ENCODE results near the gene SLC12A1. TPM values are rescaled to one million over a fixed set of nuclear protein-coding genes. Genes with fewer than 3 reads are reported as not detected.

The SLC12A1 gene
- total and polyA plus RNA-seq, 4 donors = 0.23 to 0.81 (median 0.42) TPM; not detected in 1

DNA sequence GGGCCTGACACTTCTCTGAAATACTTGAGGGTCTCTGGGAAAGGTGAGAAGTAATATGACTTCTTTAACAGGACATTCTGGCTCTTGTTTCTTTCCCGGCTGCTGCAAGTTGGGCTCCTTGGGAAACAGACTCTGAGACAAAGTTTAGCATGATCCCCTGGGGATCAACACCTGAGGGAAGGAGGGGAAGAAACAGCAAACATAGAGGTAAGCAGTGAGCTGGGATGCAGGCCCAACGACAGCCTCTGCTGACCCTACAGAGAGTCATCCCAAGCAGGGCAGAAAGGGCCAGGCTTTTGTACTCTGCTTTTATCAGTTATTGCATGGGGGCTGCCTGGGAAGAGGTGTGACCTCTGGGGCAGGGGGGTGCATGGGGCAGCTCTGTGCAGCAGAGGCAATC lies 98.3 kb downstream of the SLC12A1 start:
- no peak overlapping the region for H3K4me3 ChIP-seq (ENCODE audit: low read length in 2 of 2)
- DNase-seq (no peak), ATAC-seq (ENCODE audit: low FRiP score) (no peak)
- H3K27ac ChIP-seq (ENCODE audit: low read depth in 1 of 2, low read length in 2 of 2) = no peak overlapping the region
- no peaks in the 10 kb centered on the region for H3K9me3 ChIP-seq (ENCODE audit: control insufficient read depth, low read length)
- intact Hi-C loops (cut with DNase I) = no loop called here
- H3K27me3 ChIP-seq (ENCODE audit: control insufficient read depth in 1 of 2, insufficient read depth in 2 of 2, low read length in 1 of 2) = no peaks in the 10 kb centered on the region
- 78 to 81% methylated on average over 2 of the region's 2 CpGs for WGBS, 2 donors
- H3K4me1 ChIP-seq (ENCODE audit: control insufficient read depth in 1 of 2, insufficient read depth in 2 of 2, low read length in 2 of 2) = no peaks in the 10 kb centered on the region
- H3K36me3 ChIP-seq (ENCODE audit: control insufficient read depth in 1 of 2, insufficient read depth in 2 of 2, low read length in 1 of 2) = no peaks in the 10 kb centered on the region

DNA sequence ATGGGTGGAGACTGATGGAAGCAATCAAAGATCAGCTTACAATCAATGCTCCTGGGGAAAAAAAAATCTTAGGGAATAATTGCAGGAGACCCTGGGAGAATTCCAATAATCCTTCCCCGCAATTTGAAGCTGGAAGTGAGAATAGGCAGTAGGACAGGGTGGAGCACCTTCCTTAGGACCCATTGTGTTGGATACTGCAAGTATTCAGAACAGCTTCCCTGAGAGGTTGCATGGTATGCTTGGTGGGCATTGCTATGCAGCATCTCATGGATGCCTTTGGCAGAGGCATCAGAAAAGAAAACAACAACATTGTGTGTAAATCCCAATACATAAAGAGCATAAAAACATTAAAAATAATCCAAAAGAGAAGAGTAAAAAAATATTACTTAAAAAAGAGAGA lies 100.5 kb downstream of the SLC12A1 start:
- ATAC-seq (ENCODE audit: low FRiP score) (no peak), DNase-seq (no peak)
- Histone ChIP-seq H3K4me3 (ENCODE audit: low read length in 2 of 2) (no peak overlapping the region), H3K27ac (ENCODE audit: low read depth in 1 of 2, low read length in 2 of 2) (no peak overlapping the region), H3K9me3 (ENCODE audit: control insufficient read depth, low read length) (no peaks in the 10 kb centered on the region), H3K27me3 (ENCODE audit: control insufficient read depth in 1 of 2, insufficient read depth in 2 of 2, low read length in 1 of 2) (no peaks in the 10 kb centered on the region), H3K4me1 (ENCODE audit: control insufficient read depth in 1 of 2, insufficient read depth in 2 of 2, low read length in 2 of 2) (no peaks in the 10 kb centered on the region), H3K36me3 (ENCODE audit: control insufficient read depth in 1 of 2, insufficient read depth in 2 of 2, low read length in 1 of 2) (no peaks in the 10 kb centered on the region)
- 91 to 95% methylated on average over 1 of the region's 1 CpG for WGBS, 2 donors
- intact Hi-C loops (cut with DNase I) = no loop called here

DNA sequence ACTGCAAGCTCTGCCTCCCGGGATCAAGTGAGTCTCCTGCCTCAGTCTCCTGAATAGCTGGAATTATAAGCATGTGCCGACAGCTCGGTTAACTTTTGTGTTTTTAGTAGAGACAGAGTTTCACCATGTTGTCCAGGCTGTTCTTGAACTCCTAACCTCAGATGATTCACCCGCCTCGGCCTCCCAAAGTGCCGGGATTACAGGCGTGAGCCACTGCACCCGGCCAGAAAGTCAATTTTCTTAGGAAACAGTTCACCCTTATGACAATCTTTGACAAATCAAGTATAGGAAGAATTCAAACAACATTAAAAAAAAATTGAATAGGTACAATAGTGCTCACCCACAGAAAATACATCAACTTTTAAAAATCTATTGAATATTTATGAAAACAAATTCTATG lies 101.5 kb downstream of the SLC12A1 start:
- H3K27me3 ChIP-seq (ENCODE audit: control insufficient read depth in 1 of 2, insufficient read depth in 2 of 2, low read length in 1 of 2) = no peaks in the 10 kb centered on the region

DNA sequence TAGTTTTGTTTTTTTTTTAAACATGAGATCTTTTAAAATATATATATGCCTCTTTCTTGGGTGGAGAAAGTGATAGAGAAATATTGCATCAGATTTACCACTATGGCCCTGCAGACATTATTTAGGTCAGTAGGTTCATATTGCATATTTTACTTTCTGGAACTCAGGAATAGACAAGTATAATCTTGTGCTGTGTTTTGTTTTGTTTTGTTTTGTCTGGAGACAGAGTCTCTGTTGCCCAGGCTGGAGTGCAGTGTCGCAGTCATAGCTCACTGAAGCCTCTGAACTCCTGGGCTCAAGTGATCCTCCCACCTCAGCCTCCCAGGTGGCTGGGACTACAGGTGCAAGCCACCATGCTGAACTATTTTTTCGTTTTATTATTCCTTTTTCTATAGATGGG lies 103.6 kb downstream of the SLC12A1 start:
- H3K4me1 ChIP-seq (ENCODE audit: control insufficient read depth in 1 of 2, insufficient read depth in 2 of 2, low read length in 2 of 2) = no peaks in the 10 kb centered on the region
- ATAC-seq (ENCODE audit: low FRiP score) = no peak
- DNase-seq = no peak
- intact Hi-C loops (cut with DNase I) = no loop called here
- H3K9me3 ChIP-seq (ENCODE audit: control insufficient read depth, low read length) = no peaks in the 10 kb centered on the region
- H3K27me3 ChIP-seq (ENCODE audit: control insufficient read depth in 1 of 2, insufficient read depth in 2 of 2, low read length in 1 of 2) = no peaks in the 10 kb centered on the region
- no peak overlapping the region for H3K4me3 ChIP-seq (ENCODE audit: low read length in 2 of 2)
- no peaks in the 10 kb centered on the region for H3K36me3 ChIP-seq (ENCODE audit: control insufficient read depth in 1 of 2, insufficient read depth in 2 of 2, low read length in 1 of 2)
- H3K27ac ChIP-seq (ENCODE audit: low read depth in 1 of 2, low read length in 2 of 2) = no peak overlapping the region
- WGBS, 2 donors = 80 to 82% methylated on average over 2 of the region's 2 CpGs

More for the DNA sequence above, 101.5 kb downstream of the SLC12A1 start:
- 80 to 89% methylated on average over 8 of the region's 8 CpGs for WGBS, 2 donors
- Histone ChIP-seq H3K36me3 (ENCODE audit: control insufficient read depth in 1 of 2, insufficient read depth in 2 of 2, low read length in 1 of 2) (no peaks in the 10 kb centered on the region), H3K9me3 (ENCODE audit: control insufficient read depth, low read length) (no peaks in the 10 kb centered on the region), H3K4me1 (ENCODE audit: control insufficient read depth in 1 of 2, insufficient read depth in 2 of 2, low read length in 2 of 2) (no peaks in the 10 kb centered on the region), H3K4me3 (ENCODE audit: low read length in 2 of 2) (no peak overlapping the region), H3K27ac (ENCODE audit: low read depth in 1 of 2, low read length in 2 of 2) (no peak overlapping the region)
- no peak for DNase-seq
- intact Hi-C loops (cut with DNase I) = no loop called here
- ATAC-seq (ENCODE audit: low FRiP score) = no peak

DNA sequence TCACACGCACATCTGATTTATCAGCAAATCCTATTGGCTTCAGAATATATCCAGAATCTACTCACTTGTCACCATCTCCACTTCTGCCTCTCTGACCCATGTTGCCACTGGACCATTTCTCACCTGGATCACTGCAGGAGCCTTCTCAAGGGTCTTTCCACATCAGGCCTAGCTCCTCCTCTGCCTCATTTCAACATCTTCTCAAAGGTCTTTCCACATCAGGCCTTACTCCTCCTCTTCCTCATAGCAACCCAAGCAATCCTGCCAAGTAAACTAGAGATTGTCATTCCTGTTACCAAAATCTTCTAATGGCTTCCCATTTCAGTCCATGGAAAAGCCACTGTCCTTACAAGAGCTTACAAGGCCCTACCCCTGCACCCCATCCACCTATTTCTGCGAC lies 107.1 kb downstream of the SLC12A1 start:
- Histone ChIP-seq H3K27me3 (ENCODE audit: control insufficient read depth in 1 of 2, insufficient read depth in 2 of 2, low read length in 1 of 2) (no peaks in the 10 kb centered on the region), H3K4me1 (ENCODE audit: control insufficient read depth in 1 of 2, insufficient read depth in 2 of 2, low read length in 2 of 2) (no peaks in the 10 kb centered on the region), H3K9me3 (ENCODE audit: control insufficient read depth, low read length) (no peaks in the 10 kb centered on the region), H3K36me3 (ENCODE audit: control insufficient read depth in 1 of 2, insufficient read depth in 2 of 2, low read length in 1 of 2) (no peaks in the 10 kb centered on the region), H3K4me3 (ENCODE audit: low read length in 2 of 2) (no peak overlapping the region), H3K27ac (ENCODE audit: low read depth in 1 of 2, low read length in 2 of 2) (no peak overlapping the region)
- DNase-seq (no peak), ATAC-seq (ENCODE audit: low FRiP score) (no peak)
- intact Hi-C loops (cut with DNase I) = no loop called here
- WGBS, 2 donors = 92 to 93% methylated on average over 2 of the region's 2 CpGs

DNA sequence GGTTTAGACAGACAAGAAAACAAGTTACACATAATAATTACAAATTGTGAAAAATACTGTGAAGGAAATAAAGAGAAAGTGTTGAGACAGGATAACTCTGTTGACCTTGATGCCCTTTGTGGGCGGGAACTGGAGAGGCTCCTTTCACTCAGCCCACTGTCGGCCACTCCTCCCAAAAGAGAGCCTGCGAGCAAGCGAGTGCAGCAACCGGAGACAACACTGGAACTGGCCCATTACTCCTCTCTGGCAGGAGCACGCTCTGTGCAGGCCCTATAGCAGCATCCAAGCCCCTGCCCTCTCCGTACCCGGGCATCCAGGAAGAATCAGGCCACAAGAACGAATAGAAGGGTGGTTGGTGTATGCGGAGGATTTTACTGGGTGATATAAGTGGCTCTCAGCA lies 108.9 kb downstream of the SLC12A1 start:
- ATAC-seq (ENCODE audit: low FRiP score) = no peak
- no peaks in the 10 kb centered on the region for H3K36me3 ChIP-seq (ENCODE audit: control insufficient read depth in 1 of 2, insufficient read depth in 2 of 2, low read length in 1 of 2)
- H3K9me3 ChIP-seq (ENCODE audit: control insufficient read depth, low read length) = no peaks in the 10 kb centered on the region
- 83 to 84% methylated on average over 10 of the region's 10 CpGs for WGBS, 2 donors
- DNase-seq = no peak
- no peak overlapping the region for H3K4me3 ChIP-seq (ENCODE audit: low read length in 2 of 2)
- no peak overlapping the region for H3K27ac ChIP-seq (ENCODE audit: low read depth in 1 of 2, low read length in 2 of 2)
- H3K4me1 ChIP-seq (ENCODE audit: control insufficient read depth in 1 of 2, insufficient read depth in 2 of 2, low read length in 2 of 2) = no peaks in the 10 kb centered on the region
- H3K27me3 ChIP-seq (ENCODE audit: control insufficient read depth in 1 of 2, insufficient read depth in 2 of 2, low read length in 1 of 2) = no peaks in the 10 kb centered on the region
- intact Hi-C loops (cut with DNase I) = no loop called here

DNA sequence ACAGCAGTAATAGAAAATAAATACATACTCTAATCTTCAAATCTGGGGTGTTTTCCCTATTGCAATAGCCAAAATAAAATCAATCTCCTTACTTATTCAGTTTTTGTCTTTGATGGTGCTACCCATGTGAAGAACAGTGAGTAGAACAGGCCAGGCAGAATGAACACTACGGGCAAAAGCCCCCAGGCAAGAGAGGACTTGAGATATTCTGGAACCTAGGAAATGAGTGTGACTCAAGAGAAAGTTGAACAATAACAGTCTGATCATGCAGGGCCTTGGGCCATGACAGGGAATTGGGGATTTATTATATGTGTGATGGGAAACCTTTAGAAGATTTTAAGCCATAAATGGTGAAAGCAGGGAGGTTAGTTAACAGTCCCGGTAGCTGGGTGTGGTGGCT lies 111.1 kb downstream of the SLC12A1 start:
- no peaks in the 10 kb centered on the region for H3K36me3 ChIP-seq (ENCODE audit: control insufficient read depth in 1 of 2, insufficient read depth in 2 of 2, low read length in 1 of 2)
- no peak overlapping the region for H3K4me3 ChIP-seq (ENCODE audit: low read length in 2 of 2)
- WGBS, 2 donors = 95 to 98% methylated on average over 2 of the region's 2 CpGs
- no peak for DNase-seq
- no peak overlapping the region for H3K27ac ChIP-seq (ENCODE audit: low read depth in 1 of 2, low read length in 2 of 2)
- H3K4me1 ChIP-seq (ENCODE audit: control insufficient read depth in 1 of 2, insufficient read depth in 2 of 2, low read length in 2 of 2) = no peaks in the 10 kb centered on the region
- no peaks in the 10 kb centered on the region for H3K9me3 ChIP-seq (ENCODE audit: control insufficient read depth, low read length)
- intact Hi-C loops (cut with DNase I) = no loop called here
- no peaks in the 10 kb centered on the region for H3K27me3 ChIP-seq (ENCODE audit: control insufficient read depth in 1 of 2, insufficient read depth in 2 of 2, low read length in 1 of 2)
- no peak for ATAC-seq (ENCODE audit: low FRiP score)

DNA sequence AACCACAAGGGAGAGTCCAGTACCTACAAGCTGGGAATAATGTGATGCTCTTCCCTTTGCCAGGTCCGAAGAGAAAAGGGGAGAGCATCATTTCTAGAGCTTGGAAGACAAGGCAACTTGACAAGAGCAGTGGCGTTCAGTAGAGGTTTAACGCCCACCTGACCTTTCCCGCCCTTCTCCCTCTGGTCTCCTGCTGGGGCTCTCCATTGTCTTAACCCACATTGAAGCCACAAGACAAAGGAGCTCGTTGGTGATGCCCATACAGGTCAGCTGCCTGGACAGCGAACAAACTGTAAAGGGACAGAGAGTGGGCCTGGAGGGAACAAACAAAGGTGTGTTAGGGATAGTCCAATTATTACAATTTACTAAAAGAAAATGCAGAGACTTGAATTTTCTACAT lies 112.0 kb downstream of the SLC12A1 start:
- DNase-seq = no peak
- H3K36me3 ChIP-seq (ENCODE audit: control insufficient read depth in 1 of 2, insufficient read depth in 2 of 2, low read length in 1 of 2) = no peaks in the 10 kb centered on the region

DNA sequence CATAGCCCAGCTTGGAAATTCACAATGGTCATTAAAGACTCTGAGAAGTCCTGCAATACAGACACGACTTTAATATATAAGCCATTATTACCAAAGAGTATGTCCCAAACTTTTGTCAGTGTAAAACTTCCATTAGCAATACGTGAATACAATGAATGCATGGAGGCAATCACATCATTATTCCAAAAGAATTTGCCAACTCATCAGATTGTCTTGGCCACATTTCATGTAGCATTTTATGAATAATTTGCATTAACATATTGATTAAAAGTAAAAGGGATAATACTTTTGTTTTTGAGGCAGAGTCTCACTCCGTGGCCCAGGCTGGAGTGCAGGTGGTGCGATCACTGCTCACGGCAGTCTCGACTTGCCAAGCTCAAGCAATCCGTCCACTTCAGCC lies 117.2 kb downstream of the SLC12A1 start:
- Histone ChIP-seq H3K27ac (ENCODE audit: low read depth in 1 of 2, low read length in 2 of 2) (no peak overlapping the region), H3K36me3 (ENCODE audit: control insufficient read depth in 1 of 2, insufficient read depth in 2 of 2, low read length in 1 of 2) (no peaks in the 10 kb centered on the region), H3K4me1 (ENCODE audit: control insufficient read depth in 1 of 2, insufficient read depth in 2 of 2, low read length in 2 of 2) (no peaks in the 10 kb centered on the region), H3K27me3 (ENCODE audit: control insufficient read depth in 1 of 2, insufficient read depth in 2 of 2, low read length in 1 of 2) (no peaks in the 10 kb centered on the region), H3K9me3 (ENCODE audit: control insufficient read depth, low read length) (no peaks in the 10 kb centered on the region), H3K4me3 (ENCODE audit: low read length in 2 of 2) (no peak overlapping the region)
- intact Hi-C loops (cut with DNase I) = loop anchor here in 1 of 2 donors (10.0 kb wide), 1 partner anchor 58 kb away; no protein-coding TSS in a partner anchor
- WGBS, 2 donors = 96 to 97% methylated on average over 7 of the region's 7 CpGs
- ATAC-seq (ENCODE audit: low FRiP score) (no peak), DNase-seq (no peak)

More for the DNA sequence above, 112.0 kb downstream of the SLC12A1 start:
- Histone ChIP-seq H3K9me3 (ENCODE audit: control insufficient read depth, low read length) (no peaks in the 10 kb centered on the region), H3K27me3 (ENCODE audit: control insufficient read depth in 1 of 2, insufficient read depth in 2 of 2, low read length in 1 of 2) (no peaks in the 10 kb centered on the region), H3K4me1 (ENCODE audit: control insufficient read depth in 1 of 2, insufficient read depth in 2 of 2, low read length in 2 of 2) (no peaks in the 10 kb centered on the region), H3K27ac (ENCODE audit: low read depth in 1 of 2, low read length in 2 of 2) (no peak overlapping the region), H3K4me3 (ENCODE audit: low read length in 2 of 2) (no peak overlapping the region)
- ATAC-seq (ENCODE audit: low FRiP score) = no peak
- intact Hi-C loops (cut with DNase I) = no loop called here
- WGBS, 2 donors = 72 to 79% methylated on average over 6 of the region's 6 CpGs
